Body of pancreas (tissue), 4 donors: ENCODE data around the gene TMEM63C. TPM values are rescaled to one million over a fixed set of nuclear protein-coding genes. Genes with fewer than 3 reads are reported as not detected.
A peak's percentile ranks its signal among the peaks of the same experiment; 100 is the strongest.

ENCODE experiments used
- ATAC-seq: fragments of 150-250 bp; one replicate; pipeline ENCODE4 v1.9.1; 2016
- DNase-seq, 4 donors: peaks; one replicate each; pipeline ENCODE4 v3.0.0-alpha.2; 2019
- H3K27ac ChIP-seq, 4 donors: fragments of 200-600 bp; sonication (generic); 1 replicate in 3 of 4; 2 replicates in 1 of 4; pipeline versions ENCODE4 v1.5.1 to v1.6.1; 2016 to 2019; ENCODE audit warnings: mild to moderate bottlenecking in 1 of 4, mixed read lengths in 1 of 4, moderate library complexity in 1 of 4
- H3K27me3 ChIP-seq, 2 donors: fragments of 200-600 bp; sonication (generic); one replicate each; pipeline ENCODE4 v1.6.0; 2016; ENCODE audit warnings: mild to moderate bottlenecking in 1 of 2
- H3K36me3 ChIP-seq, 2 donors: fragments of 200-600 bp; sonication (generic); replicated peaks in 1 of 2; 2 replicates each; pipeline ENCODE4 v1.5.1; 2016; ENCODE audit warnings: low read depth in 2 of 2; ENCODE audit not compliant: insufficient read depth in 1 of 2
- H3K4me1 ChIP-seq: fragments of 200-600 bp; sonication (generic); one replicate; pipeline ENCODE4 v1.6.0; 2016
- H3K4me3 ChIP-seq, 2 donors: fragments of 200-600 bp; sonication (generic); 1 replicate in 1 of 2; 2 replicates in 1 of 2; pipeline ENCODE4 v1.5.1; 2016 to 2019
- H3K9me3 ChIP-seq, 3 donors: fragments of 200-600 bp; sonication (generic); 1 replicate in 2 of 3; 2 replicates in 1 of 3; pipeline ENCODE4 v1.5.1; 2016
- CTCF ChIP-seq, 7 experiments: fragments of 450-650 bp in 4 of 7; fragments of 200-600 bp in 3 of 7; sonication (generic) in 3 of 7; IDR thresholded peaks; one replicate each; pipeline ENCODE4 v1.5.1; 2016 to 2019; ENCODE audit warnings: antibody characterized with exemption in 7 of 7
- POLR2A ChIP-seq, 3 donors: fragments of 450-650 bp; IDR thresholded peaks; one replicate each; pipeline ENCODE4 v1.6.1; 2016; ENCODE audit warnings: antibody characterized with exemption in 3 of 3, mild to moderate bottlenecking in 2 of 3
- WGBS, 2 donors: methylation state at CpG; one replicate each; pipeline ENCODE4 v1.1.5; 2017; 5-methylcytosine and 5-hydroxymethylcytosine counted together
- intact Hi-C: fragments of 100-400 bp; cut with DNase I; formaldehyde crosslinking; loops from one replicate; pipeline ENCODE4 v1.15.1; 2023
- total RNA-seq, 2 donors: library from RNA; depleted of rRNA; stranded (reverse); fragments of >200 nt; gene quantifications; one replicate each; pipeline ENCODE4 v1.1.0, GENCODE V29; 2016

Gene TMEM63C
- total RNA-seq, 2 donors from 2014 or later, result 0.33 to 3.6 TPM

GRCh38 chr14:77217551-77217950, 36.0 kb downstream of the TMEM63C start:
- peaks cover 11% of the 10 kb centered on the region for H3K4me1 ChIP-seq
- no peak for DNase-seq
- no peaks in the 10 kb centered on the region for H3K36me3 ChIP-seq
- 58 to 73% methylated on average over 3 of the region's 3 CpGs for WGBS, 2 donors
- H3K4me3 ChIP-seq, result no peak overlapping the region
- no peak overlapping the region for H3K27ac ChIP-seq
- H3K27me3 ChIP-seq, result no peaks in the 10 kb centered on the region
- intact Hi-C loops, result loop anchor here (5.0 kb wide), 1 partner anchor 65 kb away; no protein-coding TSS in a partner anchor
- no peaks in the 10 kb centered on the region for H3K9me3 ChIP-seq
- TF ChIP-seq POLR2A (IDR thresholded peaks at IDR 0.05), result no peak
- no peak for ATAC-seq

GRCh38 chr14:77219591-77219990, 38.0 kb downstream of the TMEM63C start:
- Histone ChIP-seq H3K36me3 (no peaks in the 10 kb centered on the region), H3K4me3 (no peak overlapping the region), H3K4me1 (peaks cover 11% of the 10 kb centered on the region), H3K9me3 (no peaks in the 10 kb centered on the region), H3K27me3 (no peaks in the 10 kb centered on the region), H3K27ac (no peak overlapping the region)
- 15 to 17% methylated on average over 4 to 10 of the region's 10 CpGs for WGBS, 2 donors
- peak in 1 of 7 experiments; percentile 31 for TF ChIP-seq CTCF (IDR thresholded peaks at IDR 0.05)
- no peak for TF ChIP-seq POLR2A (IDR thresholded peaks at IDR 0.05)
- ATAC-seq (peak; percentile 87), DNase-seq (peak; percentile 72 to 93 (median 86))
- intact Hi-C loops, result loop anchor here (5.0 kb wide), 1 partner anchor 67 kb away; no protein-coding TSS in a partner anchor

- TF ChIP-seq POLR2A (IDR thresholded peaks at IDR 0.05) (no peak), CTCF (IDR thresholded peaks at IDR 0.05) (no peak)
- Histone ChIP-seq H3K9me3 (no peaks in the 10 kb centered on the region), H3K27ac (no peak overlapping the region), H3K4me1 (peaks cover 11% of the 10 kb centered on the region), H3K4me3 (no peak overlapping the region), H3K27me3 (no peaks in the 10 kb centered on the region), H3K36me3 (no peaks in the 10 kb centered on the region)
- intact Hi-C loops, result no loop called here
- WGBS, 2 donors, result 56 to 68% methylated on average over 12 to 19 of the region's 24 CpGs
- DNase-seq (no peak), ATAC-seq (no peak)
Measured at GRCh38 chr14:77220246-77221017, 38.8 kb downstream of the TMEM63C start.

- DNase-seq, result no peak
- peaks cover 11% of the 10 kb centered on the region for H3K4me1 ChIP-seq
- H3K27ac ChIP-seq, result no peak overlapping the region
- 73 to 81% methylated on average over 13 to 19 of the region's 23 CpGs for WGBS, 2 donors
- intact Hi-C loops, result no loop called here
- H3K9me3 ChIP-seq, result no peaks in the 10 kb centered on the region
- no peak overlapping the region for H3K4me3 ChIP-seq
- no peaks in the 10 kb centered on the region for H3K36me3 ChIP-seq
- TF ChIP-seq POLR2A (IDR thresholded peaks at IDR 0.05), result no peak
- no peak for TF ChIP-seq CTCF (IDR thresholded peaks at IDR 0.05)
- no peak for ATAC-seq
- no peaks in the 10 kb centered on the region for H3K27me3 ChIP-seq
Measured at GRCh38 chr14:77221241-77221871, 39.8 kb downstream of the TMEM63C start.

- TF ChIP-seq CTCF (IDR thresholded peaks at IDR 0.05) (no peak), POLR2A (IDR thresholded peaks at IDR 0.05) (no peak)
- Histone ChIP-seq H3K27ac (no peak overlapping the region), H3K4me3 (no peak overlapping the region), H3K4me1 (peaks cover 11% of the 10 kb centered on the region), H3K27me3 (no peaks in the 10 kb centered on the region), H3K36me3 (no peaks in the 10 kb centered on the region), H3K9me3 (no peaks in the 10 kb centered on the region)
- DNase-seq (no peak), ATAC-seq (no peak)
- WGBS, 2 donors, result 66 to 73% methylated on average over 10 of the region's 10 CpGs
- intact Hi-C loops, result no loop called here
Measured at GRCh38 chr14:77222546-77223225, 41.1 kb downstream of the TMEM63C start.
